SK-MEL-5 (cell line): ENCODE results near the gene ZFP62. TPM values are rescaled to one million over a fixed set of nuclear protein-coding genes. Genes with fewer than 3 reads are reported as not detected.

Experiments used
- DNase-seq: peaks from one replicate; pipeline ENCODE4 v3.0.0-alpha.2; 2016; ENCODE audit warnings: low read depth, low spot score
- in situ Hi-C: cut with HindIII; loops from 2 replicates; pipeline ENCODE4 v1.10.0; 2016; ENCODE audit warnings: low sequenced_read_pairs, high pct_unique_total_duplicates, low pct_unique_long_range_greater_than_20kb
- total RNA-seq: library from RNA; depleted of rRNA; stranded (reverse); fragments of >200 nt; shearing (Covaris generic); gene quantifications from 2 replicates; pipeline ENCODE4 v1.2.3, GENCODE V29; 2014

The ZFP62 gene
- total RNA-seq, 1 experiment from 2014 or later, result 17.5 TPM

DNA sequence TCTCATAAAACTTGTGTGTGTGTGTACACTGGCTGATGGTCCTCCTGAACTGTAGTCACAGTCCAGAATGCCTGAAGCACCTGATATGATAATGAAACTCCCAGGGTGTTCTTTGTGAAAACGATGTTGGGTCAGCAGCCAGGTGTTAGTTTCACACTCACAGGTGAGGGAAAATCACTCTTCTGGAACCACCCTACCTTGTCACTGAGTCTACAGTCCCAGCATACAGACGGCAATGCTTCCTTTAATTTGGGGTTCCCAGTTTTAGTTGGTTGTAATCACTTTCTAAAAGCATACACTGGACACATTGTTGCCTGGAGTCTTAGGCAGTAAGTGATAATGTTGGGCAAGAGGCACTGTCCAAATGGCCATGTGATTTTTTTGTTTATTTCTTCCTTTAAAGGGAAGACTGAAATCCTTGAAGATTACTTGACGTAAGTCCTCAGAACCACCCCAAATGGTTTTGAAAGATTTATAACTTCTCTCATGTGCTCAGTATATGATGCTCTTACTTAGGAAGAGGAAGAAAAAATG is 40.2 kb downstream of the ZFP62 start:
- in situ Hi-C loops, result no loop called here
- DNase-seq, result peak; percentile 44

DNA sequence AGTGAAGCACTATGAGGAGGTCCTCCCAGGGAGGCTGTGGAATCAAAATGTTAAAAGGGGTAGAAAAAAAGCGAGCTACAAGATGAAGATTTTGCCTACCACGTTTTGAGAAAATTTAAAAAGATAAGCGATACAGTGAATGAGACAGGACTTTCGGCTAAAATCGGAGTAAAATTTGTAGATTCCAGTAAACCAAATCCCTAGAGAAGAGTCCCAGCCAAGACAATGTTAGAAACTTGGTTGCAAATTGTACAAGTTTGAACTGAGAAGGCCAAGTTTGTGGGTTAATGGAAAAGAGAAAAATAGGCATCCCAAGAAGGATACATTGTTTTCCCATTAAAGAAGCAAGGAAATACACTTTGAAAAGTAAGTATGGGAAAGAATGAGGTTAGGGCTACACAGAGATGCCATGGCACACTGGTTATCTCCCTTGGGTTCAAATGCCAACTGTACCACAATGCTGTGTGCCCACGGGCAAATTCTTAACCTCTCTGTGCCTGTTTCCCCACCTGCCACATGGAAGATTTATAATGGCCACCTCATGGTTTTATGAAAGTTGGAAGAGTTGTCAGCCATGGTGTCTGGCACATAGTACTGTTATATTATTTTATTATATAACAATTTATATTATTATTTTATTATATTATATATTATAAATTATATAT is 42.3 kb downstream of the ZFP62 start:
- no peak for DNase-seq
- in situ Hi-C loops, result no loop called here

DNA sequence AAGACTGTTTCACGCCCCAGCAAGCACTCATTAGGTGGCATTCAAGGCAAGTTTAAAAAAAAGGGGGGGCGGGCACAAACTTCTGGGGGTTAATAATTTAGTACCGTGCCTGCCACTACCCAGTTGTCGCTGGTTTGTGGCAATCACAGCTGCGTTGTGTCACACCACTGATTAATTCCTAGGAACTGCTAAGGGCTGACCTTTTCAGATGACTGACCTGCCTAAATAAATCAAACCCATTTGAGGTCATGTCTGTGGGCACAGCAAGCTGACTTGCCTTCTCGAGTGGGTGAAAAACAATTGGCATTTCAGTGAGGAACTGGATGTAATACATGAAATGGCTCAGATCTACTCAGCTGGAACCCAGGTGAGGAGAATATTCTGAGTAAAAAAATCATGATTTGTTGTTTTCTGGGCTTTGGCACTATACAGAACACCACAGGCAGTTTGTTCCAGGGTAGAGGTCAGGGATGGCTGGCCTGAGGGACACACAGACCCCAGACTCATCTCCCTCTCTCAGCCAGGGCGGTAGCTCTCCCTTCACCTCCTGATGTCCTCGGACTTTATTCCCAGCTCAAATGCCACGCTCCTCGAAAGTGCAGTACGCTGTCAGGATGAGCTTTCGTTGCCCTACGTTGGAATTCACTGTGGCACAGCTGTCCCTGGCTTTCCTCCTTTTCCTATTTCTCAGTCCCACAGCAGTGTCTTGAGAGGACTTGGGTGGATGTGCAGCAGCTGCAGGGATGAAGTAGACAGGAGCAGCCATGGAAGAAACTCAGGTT is 43.0 kb downstream of the ZFP62 start:
- DNase-seq, result no peak
- in situ Hi-C loops, result no loop called here

DNA sequence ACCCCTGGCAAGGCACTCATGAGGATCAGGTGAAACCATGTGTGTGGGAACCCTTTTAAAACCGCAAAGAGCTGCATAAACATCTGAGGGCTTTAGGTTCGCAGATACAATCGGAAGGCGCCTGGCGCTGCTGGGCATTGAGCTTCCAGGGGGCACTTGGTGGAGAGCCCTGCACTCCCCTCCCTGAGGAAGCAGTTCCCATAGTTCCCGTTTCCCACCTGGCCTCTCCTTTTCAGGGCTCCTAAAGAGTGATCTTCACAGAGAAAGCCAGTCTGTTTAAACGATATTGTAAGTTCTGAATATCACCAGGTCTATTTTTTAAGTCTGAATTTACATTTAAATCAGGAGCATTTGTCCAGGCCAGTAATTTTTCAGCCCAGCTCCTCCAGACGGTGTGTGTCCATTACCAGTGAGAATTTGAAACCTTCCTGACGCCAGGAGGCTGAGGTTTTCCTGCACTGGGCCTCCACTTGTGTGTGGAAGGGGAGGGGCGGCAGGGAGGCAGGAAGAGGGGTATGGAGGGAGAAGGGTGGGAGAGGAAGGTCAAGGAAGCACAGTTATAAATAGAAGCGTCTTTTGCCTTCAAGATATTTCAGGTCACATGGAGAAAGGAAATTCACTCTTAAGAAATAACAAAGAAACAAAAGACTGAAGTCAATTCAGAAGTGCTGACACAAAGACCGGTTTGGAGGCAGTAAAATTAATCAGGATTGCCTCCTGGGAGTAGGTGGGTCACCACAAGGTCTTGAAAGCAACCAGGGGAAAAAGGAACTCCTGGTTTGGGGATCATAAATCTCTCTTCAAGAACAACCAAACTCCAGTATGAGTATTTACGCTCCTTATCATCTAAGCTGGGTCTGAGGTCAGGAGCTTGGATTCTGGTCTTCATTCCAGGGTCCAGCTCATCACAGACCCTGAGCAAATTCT is 44.2 kb downstream of the ZFP62 start:
- peak; percentile 74 for DNase-seq
- in situ Hi-C loops, result no loop called here

DNA sequence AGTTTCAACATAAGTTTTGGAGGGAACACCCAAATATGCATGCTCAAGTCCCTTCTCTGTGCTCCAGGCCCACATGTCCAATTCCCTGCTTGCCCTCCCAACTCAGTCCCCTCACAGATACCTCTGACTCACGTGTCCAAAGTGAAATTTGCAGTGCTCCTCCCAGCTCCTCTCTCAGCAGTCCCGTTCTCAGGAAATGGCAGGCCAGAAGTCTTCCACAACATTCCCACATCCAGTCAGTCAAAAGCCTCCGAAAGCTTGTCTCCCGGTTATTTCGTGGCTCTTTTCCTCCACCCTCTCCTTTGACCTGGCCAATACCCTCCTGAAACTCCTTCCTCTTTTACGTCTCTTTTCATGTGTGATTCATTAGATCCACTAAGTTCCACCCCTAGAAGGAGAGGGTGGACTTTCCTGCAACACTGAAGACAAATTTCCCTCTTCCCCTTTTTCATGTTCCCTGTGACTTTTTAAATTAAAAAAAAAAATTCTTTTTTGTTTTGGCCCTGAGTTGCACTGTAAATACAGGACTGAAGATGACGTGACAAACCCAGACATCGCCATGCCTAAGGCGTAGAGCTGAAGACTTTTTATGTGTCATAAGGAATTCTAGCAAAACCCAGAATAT is 45.7 kb downstream of the ZFP62 start:
- no peak for DNase-seq
- in situ Hi-C loops, result no loop called here

DNA sequence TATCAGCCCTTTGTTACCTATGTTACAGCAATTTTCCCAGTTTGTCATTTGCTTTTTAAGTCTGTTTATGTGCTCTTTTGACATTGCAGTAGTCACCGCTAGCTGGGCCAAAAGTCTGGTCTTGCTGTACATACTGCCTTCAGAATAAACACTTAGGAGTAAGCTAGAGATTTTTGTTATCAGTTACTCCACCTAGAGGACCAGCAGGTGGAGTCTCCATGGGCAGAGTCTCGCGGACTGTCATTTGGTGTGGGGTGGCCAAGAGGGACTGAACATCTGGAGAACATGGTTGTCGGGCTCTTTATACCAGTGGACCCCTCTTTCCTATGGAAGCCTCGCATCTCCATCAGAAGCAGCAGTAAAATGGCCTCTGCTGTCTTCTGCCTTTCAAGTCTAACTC is 47.7 kb downstream of the ZFP62 start:
- DNase-seq, result no peak
- in situ Hi-C loops, result no loop called here

DNA sequence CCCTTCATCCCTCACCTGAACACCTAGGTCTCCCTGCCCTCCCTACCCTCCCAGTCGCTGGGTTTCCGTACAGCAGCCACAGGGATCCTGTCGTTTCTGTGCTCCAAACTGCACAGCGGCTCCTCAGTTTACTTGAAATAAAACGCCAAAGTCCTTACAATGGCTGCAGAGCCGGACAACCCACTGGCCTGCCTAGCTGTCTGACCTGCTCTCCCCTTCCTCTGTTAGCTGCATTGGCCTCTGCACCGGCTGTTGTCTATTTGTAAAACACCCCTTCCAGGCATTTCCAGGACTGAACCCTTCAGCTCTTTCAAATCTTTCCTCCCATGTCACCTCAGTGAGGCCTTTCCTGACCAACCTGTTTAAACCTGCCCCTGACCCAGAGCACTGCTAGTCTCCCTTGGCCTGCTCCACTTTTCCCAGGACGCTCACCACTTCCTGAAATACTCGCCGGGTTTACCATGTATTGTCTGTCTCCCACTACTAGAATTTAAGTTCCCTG is 49.4 kb downstream of the ZFP62 start:
- in situ Hi-C loops, result no loop called here
- DNase-seq, result no peak

DNA sequence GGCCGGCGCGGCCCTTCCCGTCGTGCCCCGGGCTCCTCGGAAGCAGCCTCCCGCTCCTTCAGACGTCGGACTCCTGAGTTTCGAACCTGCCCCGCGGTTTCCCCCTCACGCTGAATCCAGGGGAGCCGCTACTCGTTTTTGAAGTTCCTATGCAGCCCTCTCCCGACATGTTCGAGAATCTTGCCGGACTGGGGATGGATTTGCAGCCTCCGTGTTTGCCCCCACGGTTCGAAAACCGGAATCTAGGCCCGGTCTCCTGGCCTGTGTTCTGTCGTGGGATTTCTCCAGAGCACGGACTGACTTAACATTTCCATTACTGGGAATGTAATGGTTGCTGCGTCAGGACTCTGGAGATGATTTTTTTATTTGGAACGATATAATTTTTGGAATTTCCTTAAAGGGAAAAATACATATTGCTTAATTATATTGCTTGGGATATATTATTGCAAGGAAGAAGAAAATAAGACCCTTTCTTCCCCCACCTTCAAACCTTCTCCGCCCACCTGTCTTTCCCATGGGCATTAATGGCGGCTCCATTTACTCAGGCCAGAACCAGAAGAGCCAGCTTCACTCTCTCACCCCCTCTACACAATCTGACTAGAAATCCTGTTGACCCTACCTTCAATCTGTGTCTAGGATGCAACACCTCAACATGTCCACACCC is 50.0 kb downstream of the ZFP62 start:
- no peak for DNase-seq
- in situ Hi-C loops, result no loop called here

DNA sequence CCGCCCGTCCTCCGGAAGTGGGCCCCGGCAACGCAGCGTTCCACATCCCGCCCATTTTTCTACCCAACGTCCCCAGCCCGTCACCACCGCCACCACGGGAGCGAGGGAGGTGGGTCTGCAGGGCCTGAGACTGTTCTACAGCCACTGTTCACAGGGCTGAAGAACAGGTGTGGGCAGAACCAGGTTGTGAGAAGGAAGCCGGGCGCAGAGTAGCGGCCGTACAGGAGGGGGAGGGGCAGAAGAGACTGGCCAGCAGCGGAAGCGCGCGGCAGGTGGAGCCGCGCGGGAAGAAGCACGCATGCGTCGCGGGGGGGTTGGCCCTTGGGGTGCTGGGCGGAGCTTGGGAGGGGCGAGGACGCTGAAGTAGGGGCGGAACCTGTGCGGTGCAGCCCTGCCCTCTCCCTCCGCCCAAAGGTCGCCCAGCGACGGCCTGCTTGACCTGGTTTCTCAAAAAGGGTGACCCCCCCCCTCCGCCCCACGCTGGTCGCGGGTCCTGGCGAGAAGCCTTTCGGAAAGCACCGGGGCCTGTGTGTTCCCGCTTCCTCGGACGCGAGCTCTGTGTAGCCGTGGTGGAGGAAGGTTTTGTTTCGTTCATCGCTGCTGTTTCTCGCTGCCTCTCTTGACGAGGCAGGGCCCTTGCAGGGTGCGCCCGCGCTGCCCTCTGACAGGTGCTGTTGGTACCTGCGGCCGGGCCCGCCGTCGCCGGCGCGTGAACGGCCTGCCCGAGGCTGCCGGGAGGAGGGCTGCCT is 50.7 kb downstream of the ZFP62 start:
- peak; percentile 90 for DNase-seq
- in situ Hi-C loops, result no loop called here

DNA sequence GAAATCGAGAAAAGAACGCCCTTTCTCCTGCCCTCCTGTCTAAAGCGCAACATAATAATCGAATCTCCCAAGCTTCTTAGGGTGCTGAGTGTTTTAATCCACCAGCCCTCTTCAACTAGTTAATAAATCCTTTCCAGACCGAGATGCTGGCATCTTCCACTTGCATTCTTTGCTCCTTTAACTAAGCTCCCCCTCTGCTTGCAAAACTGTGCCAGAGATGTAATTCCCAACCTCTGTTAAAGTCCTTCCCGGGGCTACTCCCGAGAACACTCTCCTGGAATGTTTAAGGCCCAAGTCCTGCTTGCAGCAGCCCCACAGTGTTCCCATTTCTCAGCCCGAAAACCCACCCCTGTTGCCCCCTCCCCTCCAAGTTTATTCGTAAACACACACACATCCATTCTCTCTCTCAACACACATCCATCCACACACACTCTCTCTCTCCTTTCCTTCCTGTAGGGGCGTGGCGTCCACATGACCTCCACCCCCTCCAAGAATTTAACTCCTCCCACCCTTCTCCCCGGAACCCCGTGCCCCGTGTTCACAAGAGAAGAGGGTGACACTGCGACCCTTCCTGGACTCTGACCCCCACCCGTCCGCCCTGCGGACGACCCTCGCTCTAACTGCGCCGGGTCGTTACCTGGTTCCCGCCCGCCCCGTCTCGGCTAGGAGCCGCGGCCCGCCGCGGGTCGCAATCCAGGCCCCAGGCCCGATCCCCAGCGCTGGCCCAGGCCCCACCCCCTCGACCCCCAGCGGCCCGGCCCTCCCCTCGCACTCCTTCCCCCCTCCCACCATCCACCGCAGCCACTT is 51.5 kb downstream of the ZFP62 start:
- DNase-seq, result peak; percentile 89
- in situ Hi-C loops, result no loop called here

DNA sequence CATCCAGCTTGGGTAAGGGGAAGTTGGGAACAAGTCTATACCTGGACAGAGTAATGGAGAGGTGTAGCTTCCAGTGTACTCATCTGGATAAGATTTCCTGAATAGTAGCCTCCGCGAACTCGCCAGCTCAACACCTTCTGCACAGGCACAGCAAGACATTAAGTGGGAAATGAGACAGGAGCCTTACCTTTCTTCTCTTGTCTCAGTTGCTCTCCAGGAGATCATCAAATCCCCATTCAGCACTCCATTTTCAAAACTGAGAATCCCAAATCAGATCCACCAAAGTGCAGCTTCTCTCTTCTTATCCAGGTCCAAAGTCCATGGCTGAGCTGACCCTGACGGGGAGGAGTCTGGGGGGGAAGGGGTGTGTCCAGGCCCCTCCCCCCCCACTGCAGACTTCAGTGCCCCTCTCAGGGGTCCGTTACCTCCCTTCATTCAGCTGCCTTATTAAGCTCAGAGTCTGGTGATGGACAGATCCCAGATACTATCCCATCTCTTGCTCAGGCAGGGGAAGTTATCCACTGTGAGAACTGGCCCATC is 52.5 kb downstream of the ZFP62 start:
- DNase-seq, result no peak
- in situ Hi-C loops, result no loop called here

DNA sequence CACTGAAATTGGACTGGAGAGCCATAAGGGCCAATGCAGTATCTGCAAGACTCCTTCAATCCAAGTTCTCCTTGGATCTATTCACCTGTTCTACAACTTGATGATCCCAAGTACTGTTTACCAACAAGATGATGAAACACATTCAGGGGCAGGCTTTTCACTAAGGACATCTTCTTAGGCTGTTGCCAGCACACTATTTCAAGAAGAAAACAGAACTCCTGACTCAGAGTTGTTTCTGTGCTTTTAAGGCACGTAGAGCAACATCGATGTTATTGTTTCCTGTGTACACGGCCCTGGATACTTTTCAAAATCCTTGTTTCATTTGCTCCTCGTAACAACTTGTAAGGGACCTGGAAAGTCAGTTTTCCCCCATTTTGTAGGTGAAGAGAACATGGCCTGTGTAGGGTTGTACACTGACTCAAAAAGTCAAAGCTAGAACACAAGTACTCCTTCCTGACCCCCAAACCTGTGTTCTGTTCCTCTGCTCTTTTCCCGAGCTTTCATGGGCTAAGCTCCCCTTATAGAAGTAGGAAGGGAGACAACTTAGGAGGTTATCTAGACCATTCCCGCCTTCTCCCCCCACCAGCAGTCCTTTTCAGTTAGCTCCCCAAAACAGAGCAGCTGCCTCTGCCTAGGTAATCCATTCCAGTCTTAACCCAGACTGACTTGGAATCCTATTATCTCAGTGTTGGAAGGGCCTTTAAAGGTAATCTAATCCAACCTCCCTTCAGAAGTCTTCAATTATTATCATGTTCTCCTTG is 53.2 kb downstream of the ZFP62 start:
- in situ Hi-C loops, result no loop called here

DNA sequence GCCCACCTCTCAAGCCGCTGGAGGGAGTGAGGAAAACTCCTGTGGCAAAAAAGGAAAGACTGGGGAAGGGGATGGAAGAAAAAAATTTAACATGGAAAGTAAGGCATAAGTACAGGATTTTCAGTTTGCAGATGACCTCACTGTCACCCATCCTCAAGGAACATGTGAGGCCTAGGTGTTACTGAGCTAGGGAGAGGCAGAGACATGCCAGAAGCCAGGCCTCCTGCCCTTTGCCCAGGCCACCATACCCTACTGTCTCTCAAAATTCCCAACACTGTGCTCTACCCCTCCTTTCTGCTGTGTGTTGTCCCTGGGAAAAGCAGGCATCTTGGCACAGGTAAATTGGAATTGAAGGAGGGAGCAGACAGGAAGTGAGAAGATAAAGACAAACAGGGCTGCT is 54.0 kb downstream of the ZFP62 start:
- in situ Hi-C loops, result no loop called here
- no peak for DNase-seq

More for the DNA sequence above, 53.2 kb downstream of the ZFP62 start:
- no peak for DNase-seq

DNA sequence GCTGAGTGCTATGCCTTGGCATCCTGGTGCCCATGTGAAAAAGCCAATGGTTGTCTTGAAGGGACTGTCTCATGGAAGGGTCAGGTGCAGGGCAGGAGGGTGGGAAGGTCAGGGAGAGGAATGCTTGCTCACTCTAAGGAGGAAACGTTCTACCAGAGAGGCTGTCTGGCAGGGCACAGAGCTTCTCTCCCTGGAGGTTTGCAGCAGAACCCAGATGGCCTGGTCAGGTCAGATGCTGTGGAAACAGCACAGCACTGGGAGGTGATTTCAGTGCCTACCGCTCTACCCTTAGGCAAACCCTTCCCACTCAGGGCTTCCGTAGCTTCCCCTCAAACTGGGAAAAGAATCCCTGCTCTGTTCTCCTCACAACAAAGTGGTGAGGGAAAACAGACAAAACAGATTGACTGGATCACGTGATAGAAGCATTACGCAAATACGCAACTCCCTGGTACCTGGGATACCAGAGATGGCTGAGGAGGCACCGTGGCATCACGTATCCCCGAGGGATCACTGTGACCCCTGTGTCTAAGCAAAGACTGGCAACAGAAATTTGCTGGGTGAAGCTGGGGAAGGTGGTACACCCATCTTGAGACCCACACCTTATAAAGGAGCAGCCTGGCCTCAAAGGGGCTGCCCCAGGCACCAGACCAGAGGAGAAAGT is 54.6 kb downstream of the ZFP62 start:
- in situ Hi-C loops, result no loop called here
- peak; percentile 79 for DNase-seq
